ENCODE measurements around the gene DIAPH3.

DNA sequence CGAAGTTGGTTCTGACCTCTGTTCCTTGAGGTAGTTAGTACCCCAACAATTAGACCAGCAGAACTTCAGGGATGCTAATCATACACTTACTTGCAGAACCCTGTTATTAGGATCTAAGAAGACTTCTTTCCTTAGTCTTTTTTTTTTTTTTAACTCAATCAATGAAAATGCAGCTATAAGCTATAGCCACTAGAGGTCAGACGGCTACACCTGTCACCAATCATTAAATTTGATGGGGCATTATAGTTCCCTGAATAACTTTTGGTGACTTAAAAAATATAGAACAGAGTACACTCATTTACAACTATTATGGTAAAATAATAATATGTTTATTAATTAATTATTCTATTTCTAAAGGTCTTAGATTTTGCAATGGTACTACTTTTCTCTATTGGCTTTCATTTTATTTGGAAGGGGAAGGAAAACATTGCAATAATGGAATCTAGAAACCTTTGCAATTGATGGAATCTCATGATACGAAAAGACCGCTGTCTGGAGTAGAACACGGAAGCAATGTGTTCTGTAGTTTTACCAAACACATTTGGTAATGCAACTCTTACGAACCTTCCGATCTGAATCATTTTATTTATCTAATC lies 483.2 kb downstream of the DIAPH3 start:
- TF ChIP-seq POLR2A (IDR thresholded peaks at IDR 0.05): no peak
- TF ChIP-seq, protein P1, sequence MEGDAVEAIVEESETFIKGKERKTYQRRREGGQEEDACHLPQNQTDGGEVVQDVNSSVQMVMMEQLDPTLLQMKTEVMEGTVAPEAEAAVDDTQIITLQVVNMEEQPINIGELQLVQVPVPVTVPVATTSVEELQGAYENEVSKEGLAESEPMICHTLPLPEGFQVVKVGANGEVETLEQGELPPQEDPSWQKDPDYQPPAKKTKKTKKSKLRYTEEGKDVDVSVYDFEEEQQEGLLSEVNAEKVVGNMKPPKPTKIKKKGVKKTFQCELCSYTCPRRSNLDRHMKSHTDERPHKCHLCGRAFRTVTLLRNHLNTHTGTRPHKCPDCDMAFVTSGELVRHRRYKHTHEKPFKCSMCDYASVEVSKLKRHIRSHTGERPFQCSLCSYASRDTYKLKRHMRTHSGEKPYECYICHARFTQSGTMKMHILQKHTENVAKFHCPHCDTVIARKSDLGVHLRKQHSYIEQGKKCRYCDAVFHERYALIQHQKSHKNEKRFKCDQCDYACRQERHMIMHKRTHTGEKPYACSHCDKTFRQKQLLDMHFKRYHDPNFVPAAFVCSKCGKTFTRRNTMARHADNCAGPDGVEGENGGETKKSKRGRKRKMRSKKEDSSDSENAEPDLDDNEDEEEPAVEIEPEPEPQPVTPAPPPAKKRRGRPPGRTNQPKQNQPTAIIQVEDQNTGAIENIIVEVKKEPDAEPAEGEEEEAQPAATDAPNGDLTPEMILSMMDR (IDR thresholded peaks at IDR 0.05): peak in 4 of 5 experiments; percentile 13 to 58 (median 32)
